Measurements from ENCODE around the gene RXFP2. TPM values are rescaled to one million over a fixed set of nuclear protein-coding genes. Genes with fewer than 3 reads are reported as not detected.
A peak's percentile ranks its signal among the peaks of the same experiment; 100 is the strongest.

The RXFP2 gene
- total RNA-seq (2014; rRNA removed), result not detected in 2 replicates
- not detected for polyA plus RNA-seq (2012)

- no peak for DNase-seq (ENCODE audit: low read depth)
These were observed at the start of gene RXFP2 for GRCh38 chr13:31739226-31739625. Gene RXFP2 (plus strand): TSS chr13:31739526. CDS start chr13:31739613, 87 bp downstream.

- DNase-seq (ENCODE audit: low read depth), result peak; percentile 35
These were observed 42.0 kb upstream of the RXFP2 start for GRCh38 chr13:31697290-31697689.

- peak; percentile 7 for DNase-seq (ENCODE audit: low read depth)
These were observed 39.7 kb upstream of the RXFP2 start for GRCh38 chr13:31699650-31700049.

- no peak for DNase-seq (ENCODE audit: low read depth)
These were observed 35.5 kb upstream of the RXFP2 start for GRCh38 chr13:31703780-31704179.

- no peak for DNase-seq (ENCODE audit: low read depth)
These were observed 33.2 kb upstream of the RXFP2 start for GRCh38 chr13:31706105-31706504.

- DNase-seq (ENCODE audit: low read depth), result no peak
These were observed 21.7 kb upstream of the RXFP2 start for GRCh38 chr13:31717583-31717982.

GRCh38 chr13:31719214-31719613 is 20.1 kb upstream of the RXFP2 start:
- no peak for DNase-seq (ENCODE audit: low read depth)

- no peak for DNase-seq (ENCODE audit: low read depth)
These were observed 16.7 kb upstream of the RXFP2 start for GRCh38 chr13:31722673-31723072.

- DNase-seq (ENCODE audit: low read depth), result peak; percentile 68
These were observed 13.5 kb upstream of the RXFP2 start for GRCh38 chr13:31725841-31726240.

- DNase-seq (ENCODE audit: low read depth), result peak; percentile 46
These were observed 7.4 kb upstream of the RXFP2 start for GRCh38 chr13:31731921-31732320.

GRCh38 chr13:31733066-31733465 is 6.3 kb upstream of the RXFP2 start:
- DNase-seq (ENCODE audit: low read depth), result no peak

- DNase-seq (ENCODE audit: low read depth), result no peak
These were observed 5.7 kb upstream of the RXFP2 start for GRCh38 chr13:31733647-31734046.

- DNase-seq (ENCODE audit: low read depth), result peak; percentile 64
These were observed 2.9 kb downstream of the RXFP2 start for GRCh38 chr13:31742097-31742734.

GRCh38 chr13:31747291-31747690 is 8.0 kb downstream of the RXFP2 start:
- no peak for DNase-seq (ENCODE audit: low read depth)

GRCh38 chr13:31747966-31748365 is 8.6 kb downstream of the RXFP2 start:
- DNase-seq (ENCODE audit: low read depth), result no peak

- peak; percentile 94 for DNase-seq (ENCODE audit: low read depth)
These were observed 10.6 kb downstream of the RXFP2 start for GRCh38 chr13:31749929-31750328.

- no peak for DNase-seq (ENCODE audit: low read depth)
These were observed 15.9 kb downstream of the RXFP2 start for GRCh38 chr13:31755211-31755610.

GRCh38 chr13:31755803-31756212 is 16.5 kb downstream of the RXFP2 start:
- peak; percentile 91 for DNase-seq (ENCODE audit: low read depth)

GRCh38 chr13:31756346-31756745 is 17.0 kb downstream of the RXFP2 start:
- DNase-seq (ENCODE audit: low read depth), result peak; percentile 98

GRCh38 chr13:31761951-31762350 is 22.6 kb downstream of the RXFP2 start:
- DNase-seq (ENCODE audit: low read depth), result peak; percentile 54

GRCh38 chr13:31764556-31764955 is 25.2 kb downstream of the RXFP2 start:
- no peak for DNase-seq (ENCODE audit: low read depth)

- peak; percentile 90 for DNase-seq (ENCODE audit: low read depth)
These were observed 25.9 kb downstream of the RXFP2 start for GRCh38 chr13:31765138-31765785.

- DNase-seq (ENCODE audit: low read depth), result peak; percentile 94
These were observed 28.0 kb downstream of the RXFP2 start for GRCh38 chr13:31767175-31767900.

All from LHCN-M2 (cell line).